GM23338 (cell line): ENCODE data around the gene TTLL9.

Experiments
- CREB1 ChIP-seq: fragments of 250-450 bp; sonication (Bioruptor Pico); IDR thresholded peaks from 2 replicates; pipeline ENCODE4 v1.5.0; 2020; ENCODE audit warnings: low read depth, mild to moderate bottlenecking, moderate library complexity
- CTCF ChIP-seq, 2 experiments: fragments of 200-600 bp in 1 of 2; sonication (generic) in 1 of 2; conservative IDR thresholded peaks; 2 replicates each; pipeline versions ENCODE4 v1.5.1 to v1.6.1; 2016 to 2017; ENCODE audit warnings: antibody characterized with exemption in 2 of 2, low read depth in 2 of 2, mild to moderate bottlenecking in 2 of 2, moderate library complexity in 1 of 2
- EZH2 ChIP-seq: fragments of 200-600 bp; sonication (generic); IDR thresholded peaks from one replicate; pipeline ENCODE4 v1.8.0; 2017; ENCODE audit warnings: antibody characterized with exemption, mild to moderate bottlenecking, low read depth; ENCODE audit not compliant: unreplicated experiment
- EZH2phosphoT487 ChIP-seq: fragments of 200-600 bp; sonication (generic); IDR thresholded peaks from one replicate; pipeline ENCODE4 v1.8.1; 2018; ENCODE audit warnings: antibody characterized with exemption; ENCODE audit not compliant: unreplicated experiment
- NANOG ChIP-seq: IDR thresholded peaks from 2 replicates; pipeline ENCODE4 v1.6.1; 2016; ENCODE audit warnings: antibody characterized with exemption, borderline replicate concordance
- POLR2AphosphoS5 ChIP-seq: IDR thresholded peaks from 2 replicates; pipeline ENCODE4 v1.6.1; 2016; ENCODE audit warnings: antibody characterized with exemption, low read depth
- REST ChIP-seq: IDR thresholded peaks from one replicate; pipeline ENCODE4 v1.6.1; 2018; ENCODE audit warnings: antibody characterized with exemption; ENCODE audit not compliant: unreplicated experiment

- TF ChIP-seq CTCF (conservative IDR thresholded peaks at IDR 0.05; ENCODE audit: low read depth in 2 of 2), result no peak
- no peak for TF ChIP-seq EZH2phosphoT487
- no peak for TF ChIP-seq REST
- TF ChIP-seq EZH2, result no peak
- no peak for TF ChIP-seq CREB1 (CRISPR knock-in tag)
- no peak for TF ChIP-seq NANOG
- no peak for TF ChIP-seq POLR2AphosphoS5
These were observed 29.3 kb upstream of the TTLL9 start for GRCh38 chr20:31840906-31841816.
